Ishikawa (cell line): ENCODE measurements around the gene FIGNL2.

Experiments
- CEBPB ChIP-seq: IDR thresholded peaks from 2 replicates; pipeline ENCODE4 v1.6.1; 2012
- CREB1 ChIP-seq: IDR thresholded peaks from 2 replicates; pipeline ENCODE4 v1.6.1; 2012; ENCODE audit warnings: low read depth
- EGR1 ChIP-seq: IDR thresholded peaks from 2 replicates; pipeline ENCODE4 v1.6.1; 2012
- EP300 ChIP-seq: IDR thresholded peaks from 2 replicates; pipeline ENCODE4 v1.6.1; 2012; ENCODE audit warnings: borderline replicate concordance
- FOXM1 ChIP-seq: IDR thresholded peaks from 2 replicates; pipeline ENCODE4 v1.6.1; 2012; ENCODE audit warnings: low read depth, borderline replicate concordance
- NFIC ChIP-seq: IDR thresholded peaks from 2 replicates; pipeline ENCODE4 v1.6.1; 2012
- RAD21 ChIP-seq: IDR thresholded peaks from 2 replicates; pipeline ENCODE4 v1.6.1; 2012; ENCODE audit warnings: low read depth
- TAF1 ChIP-seq: IDR thresholded peaks from 2 replicates; pipeline ENCODE4 v1.6.1; 2012; ENCODE audit warnings: low read depth, mild to moderate bottlenecking
- TCF12 ChIP-seq: IDR thresholded peaks from 2 replicates; pipeline ENCODE4 v1.6.1; 2012; ENCODE audit warnings: low read depth
- TEAD4 ChIP-seq: IDR thresholded peaks from 2 replicates; pipeline ENCODE4 v1.6.1; 2012
- YY1 ChIP-seq: IDR thresholded peaks from 2 replicates; pipeline ENCODE4 v1.6.1; 2012; ENCODE audit warnings: low read depth
- ZBTB7A ChIP-seq: IDR thresholded peaks from 2 replicates; pipeline ENCODE4 v1.6.1; 2012; ENCODE audit warnings: low read depth
- TF ChIP-seq, protein P1 (sequence below): IDR thresholded peaks from 2 replicates; pipeline ENCODE4 v1.6.1; 2012; ENCODE audit warnings: low read depth, mild to moderate bottlenecking
- TF ChIP-seq, protein P2 (sequence below): IDR thresholded peaks from 2 replicates; pipeline ENCODE4 v1.6.1; 2012
- TF ChIP-seq, protein P3 (sequence below): IDR thresholded peaks from 2 replicates; pipeline ENCODE4 v1.6.1; 2012

Gene FIGNL2

DNA sequence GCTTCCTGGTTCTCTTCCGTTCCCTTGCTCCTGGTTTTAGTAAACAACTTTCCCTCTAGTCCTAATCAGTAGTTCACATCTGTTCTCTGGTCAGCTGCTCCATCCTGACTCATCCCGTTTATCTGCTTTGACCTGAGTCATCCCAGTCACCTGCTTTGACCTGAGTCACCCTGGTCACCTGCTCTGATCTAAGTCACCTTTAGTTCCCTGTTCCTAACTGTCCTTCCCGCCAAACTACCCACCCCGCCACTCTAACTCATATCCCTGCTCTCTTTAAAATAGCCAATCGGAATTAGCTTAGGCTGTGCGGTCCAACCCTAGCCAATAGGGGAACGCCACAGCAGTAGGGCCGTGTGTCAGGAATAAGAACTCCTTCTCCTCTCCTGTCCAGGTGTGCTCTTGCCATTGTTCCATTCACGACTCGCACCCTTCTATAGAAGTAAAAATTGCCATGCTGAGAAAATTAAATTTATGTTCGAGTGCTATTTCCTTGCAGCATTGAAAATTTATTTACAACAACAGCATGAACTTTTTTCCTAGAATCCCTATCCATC, 36.2 kb upstream of the FIGNL2 start:
- no peak for TF ChIP-seq TEAD4
- TF ChIP-seq, protein P1, sequence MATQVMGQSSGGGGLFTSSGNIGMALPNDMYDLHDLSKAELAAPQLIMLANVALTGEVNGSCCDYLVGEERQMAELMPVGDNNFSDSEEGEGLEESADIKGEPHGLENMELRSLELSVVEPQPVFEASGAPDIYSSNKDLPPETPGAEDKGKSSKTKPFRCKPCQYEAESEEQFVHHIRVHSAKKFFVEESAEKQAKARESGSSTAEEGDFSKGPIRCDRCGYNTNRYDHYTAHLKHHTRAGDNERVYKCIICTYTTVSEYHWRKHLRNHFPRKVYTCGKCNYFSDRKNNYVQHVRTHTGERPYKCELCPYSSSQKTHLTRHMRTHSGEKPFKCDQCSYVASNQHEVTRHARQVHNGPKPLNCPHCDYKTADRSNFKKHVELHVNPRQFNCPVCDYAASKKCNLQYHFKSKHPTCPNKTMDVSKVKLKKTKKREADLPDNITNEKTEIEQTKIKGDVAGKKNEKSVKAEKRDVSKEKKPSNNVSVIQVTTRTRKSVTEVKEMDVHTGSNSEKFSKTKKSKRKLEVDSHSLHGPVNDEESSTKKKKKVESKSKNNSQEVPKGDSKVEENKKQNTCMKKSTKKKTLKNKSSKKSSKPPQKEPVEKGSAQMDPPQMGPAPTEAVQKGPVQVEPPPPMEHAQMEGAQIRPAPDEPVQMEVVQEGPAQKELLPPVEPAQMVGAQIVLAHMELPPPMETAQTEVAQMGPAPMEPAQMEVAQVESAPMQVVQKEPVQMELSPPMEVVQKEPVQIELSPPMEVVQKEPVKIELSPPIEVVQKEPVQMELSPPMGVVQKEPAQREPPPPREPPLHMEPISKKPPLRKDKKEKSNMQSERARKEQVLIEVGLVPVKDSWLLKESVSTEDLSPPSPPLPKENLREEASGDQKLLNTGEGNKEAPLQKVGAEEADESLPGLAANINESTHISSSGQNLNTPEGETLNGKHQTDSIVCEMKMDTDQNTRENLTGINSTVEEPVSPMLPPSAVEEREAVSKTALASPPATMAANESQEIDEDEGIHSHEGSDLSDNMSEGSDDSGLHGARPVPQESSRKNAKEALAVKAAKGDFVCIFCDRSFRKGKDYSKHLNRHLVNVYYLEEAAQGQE: no peak
- TF ChIP-seq FOXM1: no peak
- no peak for TF ChIP-seq EP300
- TF ChIP-seq, protein P2, sequence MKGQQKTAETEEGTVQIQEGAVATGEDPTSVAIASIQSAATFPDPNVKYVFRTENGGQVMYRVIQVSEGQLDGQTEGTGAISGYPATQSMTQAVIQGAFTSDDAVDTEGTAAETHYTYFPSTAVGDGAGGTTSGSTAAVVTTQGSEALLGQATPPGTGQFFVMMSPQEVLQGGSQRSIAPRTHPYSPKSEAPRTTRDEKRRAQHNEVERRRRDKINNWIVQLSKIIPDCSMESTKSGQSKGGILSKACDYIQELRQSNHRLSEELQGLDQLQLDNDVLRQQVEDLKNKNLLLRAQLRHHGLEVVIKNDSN: no peak
- TF ChIP-seq CEBPB: no peak
- no peak for TF ChIP-seq RAD21
- TF ChIP-seq YY1: no peak
- TF ChIP-seq, protein P3, sequence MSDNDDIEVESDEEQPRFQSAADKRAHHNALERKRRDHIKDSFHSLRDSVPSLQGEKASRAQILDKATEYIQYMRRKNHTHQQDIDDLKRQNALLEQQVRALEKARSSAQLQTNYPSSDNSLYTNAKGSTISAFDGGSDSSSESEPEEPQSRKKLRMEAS: no peak
- no peak for TF ChIP-seq TAF1
- TF ChIP-seq EGR1: no peak
- no peak for TF ChIP-seq TCF12
- TF ChIP-seq CREB1: no peak
- no peak for TF ChIP-seq NFIC
- no peak for TF ChIP-seq ZBTB7A

DNA sequence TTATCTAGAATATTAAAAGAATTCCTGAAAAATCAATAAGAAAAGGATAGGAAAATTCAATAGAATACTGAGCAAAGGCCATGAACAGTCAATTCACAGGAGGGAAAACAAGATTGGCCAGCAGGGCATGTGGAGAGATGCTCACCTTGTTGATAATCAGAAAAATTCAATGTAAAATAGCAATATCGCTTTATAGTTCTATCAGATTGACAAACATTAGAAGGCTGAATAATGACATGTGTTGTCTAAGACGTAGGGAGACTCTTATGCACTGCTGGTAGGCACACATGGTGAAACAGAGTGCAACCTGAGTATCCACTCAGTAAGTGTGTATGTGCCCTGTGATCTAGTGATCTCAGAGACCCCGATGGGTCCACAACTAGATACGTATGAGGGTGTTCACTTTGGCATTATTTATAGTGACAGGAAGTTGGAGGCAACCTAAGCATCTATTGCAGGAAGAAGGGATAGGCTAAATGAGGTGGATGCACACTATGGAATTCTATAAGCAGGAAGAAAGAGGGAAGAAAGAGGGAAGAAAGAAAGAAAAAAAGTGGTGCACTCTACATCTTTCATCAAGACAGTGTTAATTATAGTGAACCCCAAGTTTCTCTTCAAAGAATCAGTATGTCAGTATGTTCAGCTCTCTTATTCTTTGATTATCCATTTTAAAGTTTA, 35.6 kb upstream of the FIGNL2 start:
- no peak for TF ChIP-seq TCF12
- no peak for TF ChIP-seq CEBPB
- TF ChIP-seq, protein P1: no peak
- no peak for TF ChIP-seq CREB1
- no peak for TF ChIP-seq ZBTB7A
- no peak for TF ChIP-seq EGR1
- no peak for TF ChIP-seq TEAD4
- TF ChIP-seq YY1: no peak
- no peak for TF ChIP-seq FOXM1
- no peak for TF ChIP-seq RAD21
- TF ChIP-seq EP300: no peak
- TF ChIP-seq NFIC: no peak
- TF ChIP-seq, protein P3: no peak
- TF ChIP-seq, protein P2: no peak
- no peak for TF ChIP-seq TAF1

DNA sequence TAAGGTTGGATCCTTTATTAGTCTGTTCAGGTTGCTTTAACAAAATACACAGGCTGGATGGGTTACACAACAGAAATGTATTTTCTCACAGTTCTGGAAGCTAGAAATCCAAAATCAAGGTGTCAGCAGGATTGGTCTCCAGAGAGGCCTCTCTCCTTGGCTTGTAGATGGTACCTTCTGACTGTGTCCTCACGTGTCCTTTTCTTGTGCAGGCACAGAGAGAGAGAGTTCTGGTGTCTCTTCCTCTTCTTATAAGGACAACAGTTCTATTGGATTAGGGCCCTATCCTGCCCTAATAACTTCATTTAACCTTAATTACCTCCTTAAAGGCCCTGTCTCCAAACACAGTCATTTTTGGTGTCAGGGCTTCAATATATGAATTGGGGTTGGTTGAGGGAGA, 34.8 kb upstream of the FIGNL2 start:
- TF ChIP-seq, protein P3: no peak
- TF ChIP-seq NFIC: no peak
- no peak for TF ChIP-seq TAF1
- TF ChIP-seq TEAD4: no peak
- TF ChIP-seq, protein P1: no peak
- TF ChIP-seq ZBTB7A: no peak
- TF ChIP-seq CREB1: no peak
- TF ChIP-seq FOXM1: no peak
- no peak for TF ChIP-seq CEBPB
- no peak for TF ChIP-seq EP300
- TF ChIP-seq RAD21: no peak
- no peak for TF ChIP-seq EGR1
- TF ChIP-seq TCF12: no peak
- TF ChIP-seq YY1: no peak
- TF ChIP-seq, protein P2: no peak
